Right lobe of liver (tissue), 6 donors: ENCODE results near the gene PPP5C. TPM values are rescaled to one million over a fixed set of nuclear protein-coding genes. Genes with fewer than 3 reads are reported as not detected.

Source experiments
- ATAC-seq, 4 donors: fragments of 200-7000 bp; cut with Tn5 transposase; one replicate each; pipeline ENCODE4 v1.9.1; 2020; ENCODE audit warnings: mild to moderate bottlenecking in 4 of 4, moderate library complexity in 4 of 4
- DNase-seq, 3 donors: peaks; one replicate each; pipeline ENCODE4 v3.0.0-alpha.2; 2020
- H3K27ac ChIP-seq, 3 donors: fragments of 200-600 bp; one replicate each; pipeline ENCODE4 v1.8.0; 2022
- H3K27me3 ChIP-seq, 2 donors: fragments of 200-600 bp; one replicate each; pipeline ENCODE4 v1.8.0; 2022
- H3K36me3 ChIP-seq, 4 donors: fragments of 200-600 bp; sonication (generic) in 1 of 4; one replicate each; pipeline versions ENCODE4 v1.5.1 to v1.8.0; 2017 to 2022; ENCODE audit warnings: control low read depth in 1 of 4
- H3K4me1 ChIP-seq, 4 donors: fragments of 200-600 bp; sonication (generic) in 1 of 4; one replicate each; pipeline versions ENCODE4 v1.5.1 to v1.8.0; 2017 to 2022; ENCODE audit warnings: control low read depth in 1 of 4
- H3K4me3 ChIP-seq, 3 donors: fragments of 200-600 bp; one replicate each; pipeline ENCODE4 v1.8.0; 2022
- H3K9me3 ChIP-seq, 4 donors: fragments of 200-600 bp; sonication (generic) in 1 of 4; one replicate each; pipeline versions ENCODE4 v1.5.1 to v1.8.0; 2017 to 2022; ENCODE audit warnings: control low read depth in 1 of 4
- POLR2A ChIP-seq: fragments of 450-650 bp; IDR thresholded peaks from one replicate; pipeline ENCODE4 v1.6.1; 2017; ENCODE audit warnings: antibody characterized with exemption, mild to moderate bottlenecking
- WGBS: methylation state at CpG from one replicate; pipeline ENCODE4 v1.1.6; 2018; ENCODE audit warnings: low coverage, low lambda C conversion rate; ENCODE audit not compliant: insufficient coverage; ENCODE audit errors: missing lambda C conversion rate; 5-methylcytosine and 5-hydroxymethylcytosine counted together
- intact Hi-C, 2 donors: fragments of 100-400 bp; cut with DNase I; formaldehyde crosslinking; loops; one replicate each; pipeline versions ENCODE4 v1.11.2 to v1.14.1; 2022
- total RNA-seq, 6 experiments: library from RNA; depleted of rRNA in 2 of 6; stranded (reverse); fragments of >200 nt in 2 of 6; fragmentation: NEBNext Ultra II Directional in 3 of 6; extraction: Animal tissue kit (Norgen Biotek cat#: 25700) in 3 of 6; gene quantifications; one replicate each; pipeline versions ENCODE4 v1.1.0 to v1.2.4, GENCODE V29; 2016 to 2023
- TF ChIP-seq, protein P1 (sequence below), 4 donors: fragments of 200-600 bp in 3 of 4; fragments of 450-650 bp in 1 of 4; IDR thresholded peaks; one replicate each; pipeline versions ENCODE4 v1.5.1 to v1.8.0; 2016 to 2022; ENCODE audit warnings: antibody characterized with exemption in 4 of 4, mild to moderate bottlenecking in 2 of 4
- donor health status: DM: no; HTN: yes; CAD: no.
- donor health status: DM: no; HTN: no; CAD: no.
- donor health status: DM: no; HTN: no; CAD: no.
- donor health status: DM: no; HTN: yes; CAD: no.
- donor health status: DM: no; HTN: yes; CAD: no.

PPP5C gene
- total RNA-seq, 6 experiments from 2014 or later: 23.9 to 47.8 (median 36.0) TPM

DNA sequence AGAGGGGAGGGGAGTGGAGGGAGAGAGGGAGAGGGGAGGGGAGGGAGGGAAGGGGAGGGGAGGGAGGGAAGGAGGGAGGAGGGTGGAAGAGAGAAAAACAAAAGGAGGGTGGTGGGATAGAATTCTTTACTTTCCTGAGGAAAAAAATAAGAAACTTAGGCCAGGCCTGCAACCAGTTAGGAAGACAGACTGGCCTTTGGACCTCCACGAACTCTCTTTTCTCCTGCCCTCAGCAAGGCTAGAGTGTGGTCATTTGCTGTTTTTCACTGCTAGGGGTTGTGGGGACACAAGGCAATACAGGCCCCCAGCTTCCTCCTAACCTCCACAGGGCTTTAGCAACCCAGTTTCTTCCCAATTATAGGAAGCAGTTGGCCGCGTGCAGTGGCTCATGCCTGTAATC, 62.3 kb downstream of the PPP5C start:
- H3K27me3 ChIP-seq: no peaks in the 10 kb centered on the region
- DNase-seq (no peak), ATAC-seq (no peak)
- no peaks in the 10 kb centered on the region for H3K9me3 ChIP-seq
- H3K4me3 ChIP-seq: no peak overlapping the region
- no peak overlapping the region for H3K27ac ChIP-seq
- H3K36me3 ChIP-seq: no peaks in the 10 kb centered on the region
- WGBS: 62% methylated on average over 3 of the region's 3 CpGs
- intact Hi-C loops: no loop called here
- no peak for TF ChIP-seq POLR2A
- TF ChIP-seq, protein P1, sequence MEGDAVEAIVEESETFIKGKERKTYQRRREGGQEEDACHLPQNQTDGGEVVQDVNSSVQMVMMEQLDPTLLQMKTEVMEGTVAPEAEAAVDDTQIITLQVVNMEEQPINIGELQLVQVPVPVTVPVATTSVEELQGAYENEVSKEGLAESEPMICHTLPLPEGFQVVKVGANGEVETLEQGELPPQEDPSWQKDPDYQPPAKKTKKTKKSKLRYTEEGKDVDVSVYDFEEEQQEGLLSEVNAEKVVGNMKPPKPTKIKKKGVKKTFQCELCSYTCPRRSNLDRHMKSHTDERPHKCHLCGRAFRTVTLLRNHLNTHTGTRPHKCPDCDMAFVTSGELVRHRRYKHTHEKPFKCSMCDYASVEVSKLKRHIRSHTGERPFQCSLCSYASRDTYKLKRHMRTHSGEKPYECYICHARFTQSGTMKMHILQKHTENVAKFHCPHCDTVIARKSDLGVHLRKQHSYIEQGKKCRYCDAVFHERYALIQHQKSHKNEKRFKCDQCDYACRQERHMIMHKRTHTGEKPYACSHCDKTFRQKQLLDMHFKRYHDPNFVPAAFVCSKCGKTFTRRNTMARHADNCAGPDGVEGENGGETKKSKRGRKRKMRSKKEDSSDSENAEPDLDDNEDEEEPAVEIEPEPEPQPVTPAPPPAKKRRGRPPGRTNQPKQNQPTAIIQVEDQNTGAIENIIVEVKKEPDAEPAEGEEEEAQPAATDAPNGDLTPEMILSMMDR (IDR thresholded peaks at IDR 0.05): no peak
- H3K4me1 ChIP-seq: no peaks in the 10 kb centered on the region

DNA sequence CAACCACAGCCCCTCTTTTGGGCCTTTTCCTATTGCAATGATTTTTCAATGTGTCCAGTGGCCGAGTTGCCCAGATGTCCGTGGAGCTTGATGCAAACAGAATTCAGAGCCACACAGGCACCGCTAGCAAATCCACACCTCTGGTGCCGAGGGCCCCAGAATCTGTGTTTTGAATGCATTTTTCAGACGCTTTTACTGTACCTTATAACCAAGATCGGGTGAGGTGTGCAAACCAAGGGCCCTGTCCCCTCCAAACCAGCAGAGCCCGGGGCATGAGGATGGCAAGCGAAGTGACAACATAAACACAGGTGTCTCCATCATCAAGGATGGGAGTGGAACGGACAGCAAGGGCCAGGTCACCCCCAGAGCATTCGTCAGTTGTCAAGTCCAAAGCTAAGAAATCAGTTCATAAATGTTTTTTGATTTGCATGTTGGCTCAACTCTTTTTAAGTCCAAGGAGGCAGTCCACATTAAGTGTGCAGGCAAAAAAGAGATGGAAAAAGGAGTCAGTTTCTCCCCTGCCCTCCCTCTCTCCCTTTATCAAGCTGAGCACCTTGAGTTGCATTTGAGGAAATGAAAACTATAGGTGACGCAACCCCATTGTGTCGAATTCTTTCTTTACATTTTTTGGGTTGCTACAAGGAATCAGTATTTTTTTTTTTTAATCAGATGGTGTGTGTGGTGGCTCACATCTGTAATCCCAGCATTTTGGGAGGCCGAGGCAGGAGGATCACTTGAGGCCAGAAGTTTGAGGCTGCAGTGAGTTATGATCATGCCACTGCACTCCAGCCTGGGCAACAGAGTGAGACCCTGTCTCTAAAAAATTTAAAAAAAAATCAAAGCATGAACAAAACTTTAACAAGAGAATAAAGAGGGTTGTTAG, 63.6 kb downstream of the PPP5C start:
- Histone ChIP-seq H3K36me3 (no peaks in the 10 kb centered on the region), H3K27me3 (no peaks in the 10 kb centered on the region), H3K4me1 (no peaks in the 10 kb centered on the region), H3K27ac (no peak overlapping the region), H3K9me3 (no peaks in the 10 kb centered on the region), H3K4me3 (no peak overlapping the region)
- 72% methylated on average over 9 of the region's 13 CpGs for WGBS
- no peak for ATAC-seq
- no peak for TF ChIP-seq POLR2A
- TF ChIP-seq, protein P1 (IDR thresholded peaks at IDR 0.05): no peak
- no peak for DNase-seq
- intact Hi-C loops: no loop called here

DNA sequence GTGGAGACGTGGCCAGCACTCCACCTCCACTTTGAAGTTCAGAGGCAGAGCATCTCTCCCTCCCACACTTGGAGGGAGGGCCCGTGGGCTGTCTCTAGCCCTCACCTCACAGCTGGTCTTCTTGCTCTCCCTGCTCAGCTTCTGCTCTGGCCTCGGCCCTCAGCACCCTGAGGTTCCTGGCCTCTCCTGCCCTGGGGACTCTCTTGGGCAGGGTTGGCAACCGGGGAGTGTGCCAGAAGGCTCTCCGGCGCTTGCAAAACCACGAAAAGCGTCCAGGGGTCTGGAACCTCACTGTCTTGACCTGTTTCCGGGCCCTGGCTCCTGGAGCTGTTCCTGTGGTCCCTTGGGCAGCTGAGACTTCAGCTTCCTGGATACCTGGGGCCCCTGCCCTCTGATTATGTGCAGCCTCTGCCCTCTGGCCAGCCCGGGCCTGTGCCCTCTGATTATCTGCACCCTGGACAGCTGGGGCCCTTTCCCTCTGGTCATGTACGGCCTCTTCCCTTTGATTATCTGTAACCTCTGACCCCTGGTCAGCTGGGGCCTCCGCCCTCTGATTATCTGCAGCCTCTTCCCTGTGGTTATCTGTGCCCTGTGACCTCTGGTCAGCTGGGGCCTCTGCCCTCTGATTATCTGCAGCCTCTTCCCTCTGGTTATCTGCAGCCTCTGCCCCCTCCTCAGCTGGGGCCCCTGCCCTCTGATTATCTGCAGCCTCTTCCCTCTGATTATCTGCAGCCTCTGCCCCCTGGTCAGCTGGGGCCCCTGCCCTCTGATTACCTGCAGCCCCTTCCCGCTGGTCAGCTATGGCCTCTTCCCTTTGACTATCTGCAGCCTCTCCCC, 64.4 kb downstream of the PPP5C start:
- Histone ChIP-seq H3K9me3 (no peaks in the 10 kb centered on the region), H3K4me3 (peak overlapping the region in 1 of 3 donors; percentile 33), H3K4me1 (peaks cover 0 to 4% (median 0%) of the 10 kb centered on the region in 4 donors), H3K36me3 (no peaks in the 10 kb centered on the region), H3K27ac (no peak overlapping the region), H3K27me3 (peaks cover 0 to 6% of the 10 kb centered on the region in 2 donors)
- ATAC-seq (no peak), DNase-seq (no peak)
- intact Hi-C loops: no loop called here
- 65% methylated on average over 9 of the region's 13 CpGs for WGBS
- TF ChIP-seq, protein P1 (IDR thresholded peaks at IDR 0.05): no peak
- TF ChIP-seq POLR2A: no peak

DNA sequence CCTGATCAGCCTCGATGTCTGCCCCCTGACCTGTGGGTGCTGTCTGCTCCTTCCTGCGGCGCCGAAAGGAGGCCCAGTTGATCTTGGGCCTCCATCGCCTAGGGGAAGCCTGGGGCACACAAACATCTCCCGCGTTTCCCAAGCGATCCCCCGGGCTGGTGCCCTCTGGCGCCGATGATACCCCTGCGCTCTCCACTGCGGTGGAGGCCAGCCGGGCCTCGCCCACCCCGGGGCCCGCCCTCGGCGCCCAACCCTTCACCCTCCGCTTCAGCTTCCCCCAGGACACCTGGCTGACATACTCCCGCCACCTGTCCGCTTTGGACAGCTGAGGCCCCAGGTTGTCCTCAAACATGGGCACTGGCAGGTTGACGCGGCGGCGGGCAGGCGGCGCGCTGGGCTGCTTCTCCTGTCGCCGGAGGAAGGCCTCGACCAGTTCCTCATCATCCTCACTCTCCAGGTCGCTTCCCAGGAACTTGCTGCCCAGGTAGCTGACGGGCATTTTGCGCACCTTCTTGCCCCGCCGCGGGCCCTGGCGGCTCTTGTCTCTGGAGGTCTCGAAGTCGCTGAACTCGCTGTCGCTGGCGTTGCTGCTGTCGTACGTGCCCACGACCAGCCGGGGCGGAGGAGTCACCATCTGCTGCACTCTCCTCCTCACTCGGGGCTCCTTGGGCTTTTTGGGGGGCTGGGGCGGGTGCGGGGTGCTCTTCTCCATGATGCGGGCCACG, 65.2 kb downstream of the PPP5C start:
- Histone ChIP-seq H3K27ac (no peak overlapping the region), H3K4me3 (peak overlapping the region in 2 of 3 donors; percentile 25 to 33), H3K27me3 (peaks cover 0 to 8% of the 10 kb centered on the region in 2 donors), H3K9me3 (no peaks in the 10 kb centered on the region), H3K36me3 (no peaks in the 10 kb centered on the region), H3K4me1 (peaks cover 0 to 7% (median 0%) of the 10 kb centered on the region in 4 donors)
- 26% methylated on average over 12 of the region's 54 CpGs for WGBS
- TF ChIP-seq POLR2A: no peak
- TF ChIP-seq, protein P1 (IDR thresholded peaks at IDR 0.05): no peak
- ATAC-seq: no peak
- no peak for DNase-seq
- intact Hi-C loops: no loop called here
